Astrocyte (in vitro differentiated cells and primary cell): Measurements from ENCODE around the gene SDE2.

Experiments used
- EZH2 ChIP-seq: IDR thresholded peaks from 2 replicates; pipeline ENCODE4 v1.6.1; 2012; ENCODE audit warnings: mild to moderate bottlenecking, low read length, inconsistent platforms; ENCODE audit not compliant: insufficient read depth
- TF ChIP-seq, protein P1 (sequence below): IDR thresholded peaks from 2 replicates; pipeline ENCODE4 v1.5.1; 2011; ENCODE audit warnings: low read depth, mild to moderate bottlenecking, inconsistent platforms, low read length, moderate library complexity; ENCODE audit not compliant: insufficient read depth

DNA sequence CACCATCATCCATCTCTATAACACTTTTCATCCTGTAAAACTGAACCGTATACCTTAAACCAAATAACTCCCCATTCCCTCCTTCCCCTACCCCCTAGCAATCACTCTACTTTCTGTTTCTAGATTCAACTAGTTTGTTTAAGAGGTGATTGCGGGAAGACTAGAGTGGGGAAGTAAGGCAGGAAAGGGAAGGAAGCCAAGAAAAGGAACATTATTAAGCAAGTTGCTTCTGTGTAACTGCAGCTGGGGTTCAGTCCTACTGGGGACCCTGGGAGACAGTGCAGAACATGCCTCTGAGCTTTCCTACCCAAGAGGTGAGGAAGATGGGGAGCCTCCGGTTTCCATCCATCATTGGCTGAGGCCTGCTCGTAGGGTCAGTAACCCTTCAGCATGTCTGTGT is 34.4 kb upstream of the SDE2 start:
- TF ChIP-seq, protein P1, sequence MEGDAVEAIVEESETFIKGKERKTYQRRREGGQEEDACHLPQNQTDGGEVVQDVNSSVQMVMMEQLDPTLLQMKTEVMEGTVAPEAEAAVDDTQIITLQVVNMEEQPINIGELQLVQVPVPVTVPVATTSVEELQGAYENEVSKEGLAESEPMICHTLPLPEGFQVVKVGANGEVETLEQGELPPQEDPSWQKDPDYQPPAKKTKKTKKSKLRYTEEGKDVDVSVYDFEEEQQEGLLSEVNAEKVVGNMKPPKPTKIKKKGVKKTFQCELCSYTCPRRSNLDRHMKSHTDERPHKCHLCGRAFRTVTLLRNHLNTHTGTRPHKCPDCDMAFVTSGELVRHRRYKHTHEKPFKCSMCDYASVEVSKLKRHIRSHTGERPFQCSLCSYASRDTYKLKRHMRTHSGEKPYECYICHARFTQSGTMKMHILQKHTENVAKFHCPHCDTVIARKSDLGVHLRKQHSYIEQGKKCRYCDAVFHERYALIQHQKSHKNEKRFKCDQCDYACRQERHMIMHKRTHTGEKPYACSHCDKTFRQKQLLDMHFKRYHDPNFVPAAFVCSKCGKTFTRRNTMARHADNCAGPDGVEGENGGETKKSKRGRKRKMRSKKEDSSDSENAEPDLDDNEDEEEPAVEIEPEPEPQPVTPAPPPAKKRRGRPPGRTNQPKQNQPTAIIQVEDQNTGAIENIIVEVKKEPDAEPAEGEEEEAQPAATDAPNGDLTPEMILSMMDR: no peak
- no peak for TF ChIP-seq EZH2
